H1 (cell line): ENCODE data around the gene GNAQ. TPM values are rescaled to one million over a fixed set of nuclear protein-coding genes. Genes with fewer than 3 reads are reported as not detected.

ENCODE experiments used
- SIN3A ChIP-seq, 2 experiments: IDR thresholded peaks in 1 of 2; conservative IDR thresholded peaks in 1 of 2; 2 replicates each; pipeline ENCODE4 v1.6.1; 2011 to 2012; ENCODE audit warnings: low read length in 2 of 2, improper control_type of control experiment in 1 of 2, low read depth in 1 of 2, mild to moderate bottlenecking in 1 of 2
- polyA plus RNA-seq, 7 experiments: library from polyadenylated mRNA; depleted of rRNA in 3 of 7; stranded (reverse) in 5 of 7; unstranded in 2 of 7; fragments of >200 nt in 5 of 7; fragments of 200-250 nt in 2 of 7; gene quantifications; 1 replicate in 5 of 7; 2 replicates in 1 of 7; 4 replicates in 1 of 7; pipeline versions ENCODE4 v1.2.1 to v1.2.3, GENCODE V29; 2011 to 2013; ENCODE audit warnings: missing spikeins in 2 of 7, mixed read lengths in 2 of 7
- total RNA-seq: library from RNA; stranded (reverse); fragmentation: NEBNext Ultra II Directional; extraction: Animal tissue kit (Norgen Biotek cat#: 25700); gene quantifications from 2 replicates; pipeline ENCODE4 v1.2.1, GENCODE V29; 2021
- TF ChIP-seq, protein P1 (sequence below): fragments of 300-600 bp; sonication (generic); IDR thresholded peaks from 2 replicates; pipeline ENCODE4 v1.7.1; 2012; ENCODE audit warnings: low read length, moderate library complexity, mild to moderate bottlenecking, inconsistent platforms; ENCODE audit not compliant: insufficient replicate concordance

The GNAQ gene
- total and polyA plus RNA-seq, 2 of the 8 experiments (the other 6 are each of a cell fraction or from before 2014, with no cell fraction given), result 22.8 to 63.8 TPM

DNA sequence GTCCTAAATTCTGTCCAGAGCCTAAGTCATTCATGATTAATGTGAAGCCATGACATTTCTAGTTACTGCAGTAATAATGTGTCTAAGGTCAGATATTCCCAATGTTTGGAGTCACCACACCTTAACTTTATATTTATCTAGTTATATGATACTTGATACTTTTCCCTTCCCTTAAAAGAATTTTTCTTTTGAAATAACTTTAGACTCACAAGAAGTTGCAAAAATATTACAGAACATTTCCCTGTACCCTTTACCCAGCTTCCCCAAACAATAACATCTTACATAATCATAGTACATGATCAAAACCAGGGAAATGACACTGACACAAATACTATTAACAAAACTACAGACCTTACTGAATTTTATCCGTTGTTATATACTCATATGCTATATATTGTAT is 233.5 kb downstream of the GNAQ start (continued):
- TF ChIP-seq, protein P1, sequence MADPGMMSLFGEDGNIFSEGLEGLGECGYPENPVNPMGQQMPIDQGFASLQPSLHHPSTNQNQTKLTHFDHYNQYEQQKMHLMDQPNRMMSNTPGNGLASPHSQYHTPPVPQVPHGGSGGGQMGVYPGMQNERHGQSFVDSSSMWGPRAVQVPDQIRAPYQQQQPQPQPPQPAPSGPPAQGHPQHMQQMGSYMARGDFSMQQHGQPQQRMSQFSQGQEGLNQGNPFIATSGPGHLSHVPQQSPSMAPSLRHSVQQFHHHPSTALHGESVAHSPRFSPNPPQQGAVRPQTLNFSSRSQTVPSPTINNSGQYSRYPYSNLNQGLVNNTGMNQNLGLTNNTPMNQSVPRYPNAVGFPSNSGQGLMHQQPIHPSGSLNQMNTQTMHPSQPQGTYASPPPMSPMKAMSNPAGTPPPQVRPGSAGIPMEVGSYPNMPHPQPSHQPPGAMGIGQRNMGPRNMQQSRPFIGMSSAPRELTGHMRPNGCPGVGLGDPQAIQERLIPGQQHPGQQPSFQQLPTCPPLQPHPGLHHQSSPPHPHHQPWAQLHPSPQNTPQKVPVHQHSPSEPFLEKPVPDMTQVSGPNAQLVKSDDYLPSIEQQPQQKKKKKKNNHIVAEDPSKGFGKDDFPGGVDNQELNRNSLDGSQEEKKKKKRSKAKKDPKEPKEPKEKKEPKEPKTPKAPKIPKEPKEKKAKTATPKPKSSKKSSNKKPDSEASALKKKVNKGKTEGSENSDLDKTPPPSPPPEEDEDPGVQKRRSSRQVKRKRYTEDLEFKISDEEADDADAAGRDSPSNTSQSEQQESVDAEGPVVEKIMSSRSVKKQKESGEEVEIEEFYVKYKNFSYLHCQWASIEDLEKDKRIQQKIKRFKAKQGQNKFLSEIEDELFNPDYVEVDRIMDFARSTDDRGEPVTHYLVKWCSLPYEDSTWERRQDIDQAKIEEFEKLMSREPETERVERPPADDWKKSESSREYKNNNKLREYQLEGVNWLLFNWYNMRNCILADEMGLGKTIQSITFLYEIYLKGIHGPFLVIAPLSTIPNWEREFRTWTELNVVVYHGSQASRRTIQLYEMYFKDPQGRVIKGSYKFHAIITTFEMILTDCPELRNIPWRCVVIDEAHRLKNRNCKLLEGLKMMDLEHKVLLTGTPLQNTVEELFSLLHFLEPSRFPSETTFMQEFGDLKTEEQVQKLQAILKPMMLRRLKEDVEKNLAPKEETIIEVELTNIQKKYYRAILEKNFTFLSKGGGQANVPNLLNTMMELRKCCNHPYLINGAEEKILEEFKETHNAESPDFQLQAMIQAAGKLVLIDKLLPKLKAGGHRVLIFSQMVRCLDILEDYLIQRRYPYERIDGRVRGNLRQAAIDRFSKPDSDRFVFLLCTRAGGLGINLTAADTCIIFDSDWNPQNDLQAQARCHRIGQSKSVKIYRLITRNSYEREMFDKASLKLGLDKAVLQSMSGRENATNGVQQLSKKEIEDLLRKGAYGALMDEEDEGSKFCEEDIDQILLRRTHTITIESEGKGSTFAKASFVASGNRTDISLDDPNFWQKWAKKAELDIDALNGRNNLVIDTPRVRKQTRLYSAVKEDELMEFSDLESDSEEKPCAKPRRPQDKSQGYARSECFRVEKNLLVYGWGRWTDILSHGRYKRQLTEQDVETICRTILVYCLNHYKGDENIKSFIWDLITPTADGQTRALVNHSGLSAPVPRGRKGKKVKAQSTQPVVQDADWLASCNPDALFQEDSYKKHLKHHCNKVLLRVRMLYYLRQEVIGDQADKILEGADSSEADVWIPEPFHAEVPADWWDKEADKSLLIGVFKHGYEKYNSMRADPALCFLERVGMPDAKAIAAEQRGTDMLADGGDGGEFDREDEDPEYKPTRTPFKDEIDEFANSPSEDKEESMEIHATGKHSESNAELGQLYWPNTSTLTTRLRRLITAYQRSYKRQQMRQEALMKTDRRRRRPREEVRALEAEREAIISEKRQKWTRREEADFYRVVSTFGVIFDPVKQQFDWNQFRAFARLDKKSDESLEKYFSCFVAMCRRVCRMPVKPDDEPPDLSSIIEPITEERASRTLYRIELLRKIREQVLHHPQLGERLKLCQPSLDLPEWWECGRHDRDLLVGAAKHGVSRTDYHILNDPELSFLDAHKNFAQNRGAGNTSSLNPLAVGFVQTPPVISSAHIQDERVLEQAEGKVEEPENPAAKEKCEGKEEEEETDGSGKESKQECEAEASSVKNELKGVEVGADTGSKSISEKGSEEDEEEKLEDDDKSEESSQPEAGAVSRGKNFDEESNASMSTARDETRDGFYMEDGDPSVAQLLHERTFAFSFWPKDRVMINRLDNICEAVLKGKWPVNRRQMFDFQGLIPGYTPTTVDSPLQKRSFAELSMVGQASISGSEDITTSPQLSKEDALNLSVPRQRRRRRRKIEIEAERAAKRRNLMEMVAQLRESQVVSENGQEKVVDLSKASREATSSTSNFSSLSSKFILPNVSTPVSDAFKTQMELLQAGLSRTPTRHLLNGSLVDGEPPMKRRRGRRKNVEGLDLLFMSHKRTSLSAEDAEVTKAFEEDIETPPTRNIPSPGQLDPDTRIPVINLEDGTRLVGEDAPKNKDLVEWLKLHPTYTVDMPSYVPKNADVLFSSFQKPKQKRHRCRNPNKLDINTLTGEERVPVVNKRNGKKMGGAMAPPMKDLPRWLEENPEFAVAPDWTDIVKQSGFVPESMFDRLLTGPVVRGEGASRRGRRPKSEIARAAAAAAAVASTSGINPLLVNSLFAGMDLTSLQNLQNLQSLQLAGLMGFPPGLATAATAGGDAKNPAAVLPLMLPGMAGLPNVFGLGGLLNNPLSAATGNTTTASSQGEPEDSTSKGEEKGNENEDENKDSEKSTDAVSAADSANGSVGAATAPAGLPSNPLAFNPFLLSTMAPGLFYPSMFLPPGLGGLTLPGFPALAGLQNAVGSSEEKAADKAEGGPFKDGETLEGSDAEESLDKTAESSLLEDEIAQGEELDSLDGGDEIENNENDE, result no peak
- TF ChIP-seq SIN3A (conservative IDR thresholded peaks at IDR 0.05 in 1 of 2, IDR thresholded peaks at IDR 0.05 in 1 of 2; ENCODE audit: low read depth in 1 of 2, low read length in 2 of 2), result no peak
- TF ChIP-seq, all 59 proteins: peak for 0
